H1 (cell line): ENCODE results near the gene ARAP2. TPM values are rescaled to one million over a fixed set of nuclear protein-coding genes. Genes with fewer than 3 reads are reported as not detected.
A peak's percentile ranks its signal among the peaks of the same experiment; 100 is the strongest.

Experiments used
- CTCF ChIA-PET: fragments of 300-600 bp; sonication (Branson Sonifier 250); formaldehyde crosslinking; loops from one replicate; lab custom pipeline; 2021; ENCODE audit not compliant: partially characterized antibody; lab: Charles Lee
- POLR2A ChIA-PET: fragments of 300-600 bp; sonication (Branson Sonifier 250); formaldehyde crosslinking; loops from one replicate; lab custom pipeline; 2021; ENCODE audit warnings: inconsistent platforms; ENCODE audit not compliant: partially characterized antibody; lab: Charles Lee
- DNase-seq, 2 experiments: peaks; one replicate each; pipeline versions ENCODE4 v3.0.0 to v3.0.0-alpha.2; 2010 to 2022; ENCODE audit warnings: low spot score in 2 of 2, low read depth in 1 of 2, mixed read lengths in 1 of 2
- FAIRE-seq: peaks from 2 replicates; lab custom pipeline; 2011; peaks lifted over from hg19 to GRCh38; lab: Jason Lieb, UNC
- H2AFZ ChIP-seq: 2 replicates; pipeline ENCODE4 v1.8.1; 2012; ENCODE audit warnings: low read length, inconsistent platforms
- H2AK5ac ChIP-seq: 2 replicates; pipeline ENCODE4 v1.6.1; 2013; ENCODE audit warnings: low read depth, low read length
- H2BK120ac ChIP-seq: replicated peaks from 2 replicates; pipeline ENCODE3; 2013; ENCODE audit warnings: low read depth, low read length, inconsistent platforms
- H2BK12ac ChIP-seq: 2 replicates; pipeline ENCODE4 v1.6.1; 2013; ENCODE audit warnings: low read depth, low read length
- H2BK15ac ChIP-seq: 2 replicates; pipeline ENCODE4 v1.6.1; 2013; ENCODE audit warnings: low read length
- H2BK20ac ChIP-seq: 2 replicates; pipeline ENCODE4 v1.6.1; 2013; ENCODE audit warnings: low read length
- H2BK5ac ChIP-seq: 2 replicates; pipeline ENCODE4 v1.6.1; 2013; ENCODE audit warnings: low read depth, low read length
- H3K14ac ChIP-seq: 2 replicates; pipeline ENCODE4 v1.6.1; 2013; ENCODE audit warnings: inconsistent platforms; ENCODE audit not compliant: insufficient read length
- H3K18ac ChIP-seq: 2 replicates; pipeline ENCODE4 v1.6.1; 2013; ENCODE audit warnings: low read length; ENCODE audit errors: extremely low read depth
- H3K23ac ChIP-seq: 2 replicates; pipeline ENCODE4 v1.6.1; 2013; ENCODE audit warnings: inconsistent platforms; ENCODE audit not compliant: insufficient read length
- H3K23me2 ChIP-seq: 2 replicates; pipeline ENCODE4 v1.6.1; 2013; ENCODE audit warnings: low read depth, low read length
- H3K27ac ChIP-seq: 2 replicates; pipeline ENCODE4 v1.6.1; 2011; ENCODE audit warnings: low read depth, low read length, inconsistent platforms
- H3K27me3 ChIP-seq, 4 experiments: replicated peaks in 1 of 4; 1 replicate in 1 of 4; 2 replicates in 3 of 4; pipeline versions ENCODE4 v1.6.1 to v1.8.1; 2011 to 2013; ENCODE audit warnings: low read length in 3 of 4, mild to moderate bottlenecking in 3 of 4, inconsistent platforms in 2 of 4, mixed read lengths in 2 of 4, moderate library complexity in 1 of 4; ENCODE audit not compliant: control insufficient read depth in 3 of 4, insufficient read depth in 3 of 4; ENCODE audit errors: extremely low read depth in 1 of 4
- H3K36me3 ChIP-seq, 4 experiments: 2 replicates each; pipeline versions ENCODE4 v1.6.1 to v1.8.1; 2011 to 2013; ENCODE audit warnings: mild to moderate bottlenecking in 4 of 4, low read length in 3 of 4, moderate library complexity in 2 of 4, control low read depth in 1 of 4, inconsistent platforms in 1 of 4; ENCODE audit not compliant: insufficient read depth in 4 of 4, control insufficient read depth in 2 of 4
- H3K4ac ChIP-seq: replicated peaks from 2 replicates; pipeline ENCODE3; 2013; ENCODE audit warnings: low read length, low read depth, mixed read lengths, inconsistent platforms; ENCODE audit not compliant: insufficient read length
- H3K4me1 ChIP-seq, 4 experiments: replicated peaks in 1 of 4; 1 replicate in 1 of 4; 2 replicates in 3 of 4; pipeline versions ENCODE4 v1.6.1 to v1.8.1; 2011 to 2013; ENCODE audit warnings: low read length in 3 of 4, inconsistent platforms in 2 of 4, mixed read lengths in 1 of 4; ENCODE audit not compliant: insufficient read depth in 4 of 4, control insufficient read depth in 3 of 4
- H3K4me2 ChIP-seq, 2 experiments: 2 replicates each; pipeline versions ENCODE4 v1.6.1 to v1.8.1; 2011 to 2013; ENCODE audit warnings: low read depth in 2 of 2, low read length in 2 of 2, control low read depth in 1 of 2, inconsistent platforms in 1 of 2, mild to moderate bottlenecking in 1 of 2; ENCODE audit not compliant: insufficient read depth in 1 of 2
- H3K4me3 ChIP-seq, 4 experiments: fragments of 200-600, 300-600 bp in 1 of 4; sonication (generic), shearing (Covaris generic), sonication (Bioruptor Twin) in 1 of 4; 2 replicates each; pipeline versions ENCODE4 v1.5.1 to v1.8.1; 2011 to 2016; ENCODE audit warnings: low read length in 4 of 4, low read depth in 3 of 4, control low read depth in 2 of 4, inconsistent platforms in 2 of 4, mild to moderate bottlenecking in 2 of 4, mixed read lengths in 1 of 4, moderate library complexity in 1 of 4; ENCODE audit not compliant: insufficient read depth in 2 of 4; ENCODE audit errors: extremely low read depth in 1 of 4
- H3K56ac ChIP-seq: replicated peaks from 2 replicates; pipeline ENCODE3; 2013; ENCODE audit warnings: low read depth, mild to moderate bottlenecking, mixed read lengths, low read length, inconsistent platforms; ENCODE audit not compliant: insufficient read length
- H3K79me1 ChIP-seq: 2 replicates; pipeline ENCODE4 v1.6.1; 2013; ENCODE audit warnings: low read depth, low read length, control low read depth
- H3K79me2 ChIP-seq, 2 experiments: 2 replicates each; pipeline versions ENCODE4 v1.6.1 to v1.8.1; 2012 to 2013; ENCODE audit warnings: low read length in 2 of 2, mild to moderate bottlenecking in 2 of 2, inconsistent platforms in 1 of 2; ENCODE audit not compliant: insufficient read depth in 2 of 2, control insufficient read depth in 1 of 2
- H3K9ac ChIP-seq, 4 experiments: replicated peaks in 1 of 4; 1 replicate in 1 of 4; 2 replicates in 3 of 4; pipeline versions ENCODE4 v1.6.1 to v1.8.1; 2011 to 2013; ENCODE audit warnings: low read depth in 3 of 4, low read length in 3 of 4, control low read depth in 2 of 4, mild to moderate bottlenecking in 2 of 4, moderate library complexity in 2 of 4, inconsistent platforms in 1 of 4; ENCODE audit errors: extremely low read depth in 1 of 4
- H3K9me3 ChIP-seq, 2 experiments: 2 replicates each; pipeline versions ENCODE4 v1.6.1 to v1.8.1; 2012 to 2013; ENCODE audit warnings: mild to moderate bottlenecking in 2 of 2, moderate library complexity in 2 of 2, control low read depth in 1 of 2, inconsistent platforms in 1 of 2, low read depth in 1 of 2, low read length in 1 of 2, mixed read lengths in 1 of 2; ENCODE audit not compliant: insufficient read depth in 2 of 2
- H4K20me1 ChIP-seq, 2 experiments: replicated peaks in 1 of 2; 2 replicates each; pipeline versions ENCODE3 to v1.8.1; 2011 to 2013; ENCODE audit warnings: inconsistent platforms in 2 of 2, low read length in 2 of 2, mild to moderate bottlenecking in 1 of 2; ENCODE audit not compliant: insufficient read depth in 2 of 2, control insufficient read depth in 1 of 2
- H4K5ac ChIP-seq: 2 replicates; pipeline ENCODE4 v1.6.1; 2013; ENCODE audit warnings: low read length, low read depth, mixed read lengths, inconsistent platforms; ENCODE audit not compliant: insufficient read length
- H4K8ac ChIP-seq: 2 replicates; pipeline ENCODE4 v1.8.0; 2013; ENCODE audit warnings: mild to moderate bottlenecking, moderate library complexity, low read length, inconsistent platforms; ENCODE audit not compliant: insufficient read depth; ENCODE audit errors: extremely low read depth
- H4K91ac ChIP-seq: replicated peaks from 2 replicates; pipeline ENCODE3; 2013; ENCODE audit warnings: low read length, mixed read lengths, inconsistent platforms; ENCODE audit not compliant: insufficient read length
- EGR1 ChIP-seq: IDR thresholded peaks from 2 replicates; pipeline ENCODE4 v1.6.1; 2011; ENCODE audit warnings: low read depth, low read length, borderline replicate concordance
- JUN ChIP-seq: IDR thresholded peaks from 2 replicates; pipeline ENCODE4 v1.6.1; 2011; ENCODE audit warnings: low read depth, mild to moderate bottlenecking, improper control_type of control experiment, low read length
- SAP30 ChIP-seq: fragments of 300-600 bp; sonication (generic); IDR thresholded peaks from 2 replicates; pipeline ENCODE4 v1.7.1; 2012; ENCODE audit warnings: low read length, moderate library complexity, mild to moderate bottlenecking, inconsistent platforms; ENCODE audit not compliant: insufficient read depth, insufficient replicate concordance
- WGBS, 2 experiments: shearing (Covaris generic) in 1 of 2; methylation state at CpG; one replicate each; pipeline versions ENCODE4 v1.1.6 to v1.1.7; 2013 to 2015; ENCODE audit warnings: low lambda C conversion rate in 2 of 2, mixed read lengths in 2 of 2, inconsistent platforms in 1 of 2, low coverage in 1 of 2, missing lambda C conversion rate in 1 of 2; ENCODE audit not compliant: insufficient replicate concordance in 2 of 2, insufficient coverage in 1 of 2, insufficient read length in 1 of 2; ENCODE audit errors: extremely low coverage in 1 of 2, missing lambda C conversion rate in 1 of 2; 5-methylcytosine and 5-hydroxymethylcytosine counted together
- polyA plus RNA-seq, 7 experiments: library from polyadenylated mRNA; depleted of rRNA in 3 of 7; stranded (reverse) in 5 of 7; unstranded in 2 of 7; fragments of >200 nt in 5 of 7; fragments of 200-250 nt in 2 of 7; gene quantifications; 1 replicate in 5 of 7; 2 replicates in 1 of 7; 4 replicates in 1 of 7; pipeline versions ENCODE4 v1.2.1 to v1.2.3, GENCODE V29; 2011 to 2013; ENCODE audit warnings: missing spikeins in 2 of 7, mixed read lengths in 2 of 7
- total RNA-seq: library from RNA; stranded (reverse); fragmentation: NEBNext Ultra II Directional; extraction: Animal tissue kit (Norgen Biotek cat#: 25700); gene quantifications from 2 replicates; pipeline ENCODE4 v1.2.1, GENCODE V29; 2021

The ARAP2 gene
- total and polyA plus RNA-seq, 2 of the 8 experiments (the other 6 are each of a cell fraction or from before 2014, with no cell fraction given) = 0.15 to 2.3 TPM

DNA sequence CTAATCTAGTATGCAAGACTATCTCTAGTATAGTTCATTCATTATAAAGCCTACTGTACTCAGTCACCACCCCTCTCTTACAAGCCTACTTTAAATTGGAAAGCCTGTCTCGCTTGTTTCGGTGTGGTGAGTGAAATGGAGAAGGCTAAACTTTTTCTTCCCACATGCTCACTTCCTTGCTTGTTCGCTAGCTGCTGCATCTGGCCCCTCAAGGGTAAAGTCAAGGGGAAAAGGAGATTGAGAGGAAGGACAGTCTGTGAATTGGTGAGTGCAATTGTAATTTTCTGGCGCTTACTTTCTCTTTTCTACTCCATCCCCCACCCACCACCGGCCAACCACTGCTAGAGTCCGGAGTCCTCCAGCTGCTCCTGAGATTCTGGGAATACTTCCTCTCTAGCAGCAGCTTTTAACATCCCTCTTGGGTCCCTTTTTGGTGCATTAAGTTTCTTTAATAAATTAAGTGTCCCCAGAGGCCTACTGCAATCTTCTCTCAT, 12.1 kb upstream of the ARAP2 start:
- no peak overlapping the region for H3K23ac ChIP-seq
- TF ChIP-seq SAP30 (no peak), EGR1 (peak; percentile 14; the same call in 1 of the 2 replicates), JUN (no peak)
- H2BK15ac ChIP-seq = no peak overlapping the region
- no peaks in the 10 kb centered on the region for H3K79me1 ChIP-seq
- no peak overlapping the region for H3K4me2 ChIP-seq
- 85% methylated on average over 6 of the region's 6 CpGs; no CpG with 5 or more reads in 1 of the 2 experiments for WGBS, 2 experiments
- H2AFZ ChIP-seq = peak overlapping the region; percentile 87
- DNase-seq (no peak), FAIRE-seq (no peak)
- no peak overlapping the region for H3K14ac ChIP-seq
- H3K9me3 ChIP-seq = no peaks in the 10 kb centered on the region
- H4K8ac ChIP-seq = no peak overlapping the region
- H3K27ac ChIP-seq = no peak overlapping the region
- H3K27me3 ChIP-seq = no peaks in the 10 kb centered on the region
- no peak overlapping the region for H3K4ac ChIP-seq
- H3K9ac ChIP-seq = no peak overlapping the region
- no peaks in the 10 kb centered on the region for H3K36me3 ChIP-seq
- no peak overlapping the region for H3K18ac ChIP-seq
- H3K4me1 ChIP-seq = peaks cover 0 to 2% (median under 1%) of the 10 kb centered on the region in 4 experiments; a peak in 1 of 7 replicates
- CTCF ChIA-PET = interaction anchor here (0.8 kb wide), 1 partner anchor 14 kb away, joined by 3 read pairs; no protein-coding TSS in a partner anchor
- no peak overlapping the region for H2AK5ac ChIP-seq
- H3K4me3 ChIP-seq = no peak overlapping the region
- H3K79me2 ChIP-seq = no peaks in the 10 kb centered on the region
- H4K20me1 ChIP-seq = no peaks in the 10 kb centered on the region
- no peak overlapping the region for H2BK20ac ChIP-seq
- H2BK5ac ChIP-seq = no peak overlapping the region
- no peaks in the 10 kb centered on the region for H3K23me2 ChIP-seq
- H3K56ac ChIP-seq = no peak overlapping the region
- H4K5ac ChIP-seq = no peak overlapping the region
- no peak overlapping the region for H4K91ac ChIP-seq
- H2BK12ac ChIP-seq = no peak overlapping the region
- no peak overlapping the region for H2BK120ac ChIP-seq
- POLR2A ChIA-PET = no interaction called here
